Hepatocyte (in vitro differentiated cells): ENCODE data around the gene GATC.

Experiments
- EZH2phosphoT487 ChIP-seq: fragments of 200-600 bp; sonication (generic); IDR thresholded peaks from one replicate; pipeline ENCODE4 v1.6.1; 2018; ENCODE audit warnings: antibody characterized with exemption, mild to moderate bottlenecking, low read depth, moderate library complexity; ENCODE audit not compliant: unreplicated experiment, severe bottlenecking
- TF ChIP-seq, protein P1 (sequence below): fragments of 200-600 bp; sonication (generic); IDR thresholded peaks from 2 replicates; pipeline ENCODE4 v1.5.1; 2016; ENCODE audit warnings: antibody characterized with exemption, mild to moderate bottlenecking; ENCODE audit not compliant: poor library complexity

DNA sequence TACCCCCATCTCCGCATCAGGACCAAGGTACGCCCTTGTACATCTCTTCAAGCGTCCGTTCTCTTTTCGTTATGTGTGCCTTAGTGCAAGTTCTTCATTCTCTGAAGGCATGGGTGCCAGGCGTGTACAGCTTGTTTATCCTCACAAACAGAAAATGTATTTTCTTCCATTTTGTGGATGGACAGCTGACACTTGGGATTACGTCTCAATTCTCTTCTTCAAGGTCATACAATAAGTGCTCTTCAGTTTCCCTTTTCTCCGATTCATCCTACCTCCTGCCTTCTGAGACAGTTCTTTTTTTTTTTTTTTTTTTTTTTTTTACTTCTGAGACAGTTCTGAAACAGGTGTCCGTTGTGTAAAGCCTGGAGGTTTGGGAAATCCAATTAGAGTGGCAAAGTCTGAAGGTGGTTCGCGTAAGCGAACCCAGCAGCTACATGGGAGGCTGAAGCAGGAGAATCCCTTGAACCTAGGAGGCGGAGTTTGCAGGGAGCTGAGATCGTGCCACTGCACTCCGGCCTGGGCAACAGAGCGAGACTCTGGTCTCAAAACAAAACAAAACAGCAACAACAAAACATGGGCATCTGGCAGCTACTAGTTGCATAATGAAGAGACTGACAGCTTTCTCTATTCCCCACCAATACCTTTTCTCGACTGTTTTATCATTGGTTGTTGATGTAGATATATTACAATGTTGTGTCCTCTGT, 7.6 kb upstream of the GATC start:
- TF ChIP-seq, protein P1, sequence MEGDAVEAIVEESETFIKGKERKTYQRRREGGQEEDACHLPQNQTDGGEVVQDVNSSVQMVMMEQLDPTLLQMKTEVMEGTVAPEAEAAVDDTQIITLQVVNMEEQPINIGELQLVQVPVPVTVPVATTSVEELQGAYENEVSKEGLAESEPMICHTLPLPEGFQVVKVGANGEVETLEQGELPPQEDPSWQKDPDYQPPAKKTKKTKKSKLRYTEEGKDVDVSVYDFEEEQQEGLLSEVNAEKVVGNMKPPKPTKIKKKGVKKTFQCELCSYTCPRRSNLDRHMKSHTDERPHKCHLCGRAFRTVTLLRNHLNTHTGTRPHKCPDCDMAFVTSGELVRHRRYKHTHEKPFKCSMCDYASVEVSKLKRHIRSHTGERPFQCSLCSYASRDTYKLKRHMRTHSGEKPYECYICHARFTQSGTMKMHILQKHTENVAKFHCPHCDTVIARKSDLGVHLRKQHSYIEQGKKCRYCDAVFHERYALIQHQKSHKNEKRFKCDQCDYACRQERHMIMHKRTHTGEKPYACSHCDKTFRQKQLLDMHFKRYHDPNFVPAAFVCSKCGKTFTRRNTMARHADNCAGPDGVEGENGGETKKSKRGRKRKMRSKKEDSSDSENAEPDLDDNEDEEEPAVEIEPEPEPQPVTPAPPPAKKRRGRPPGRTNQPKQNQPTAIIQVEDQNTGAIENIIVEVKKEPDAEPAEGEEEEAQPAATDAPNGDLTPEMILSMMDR, result no peak
- no peak for TF ChIP-seq EZH2phosphoT487
